Endothelial cell of hepatic sinusoid (primary cell): Measurements from ENCODE around the gene USF2.

Experiments
- in situ Hi-C: cut with HindIII; loops from 2 replicates; pipeline ENCODE4 v1.10.0; 2017; ENCODE audit warnings: low sequenced_read_pairs

Gene USF2

DNA sequence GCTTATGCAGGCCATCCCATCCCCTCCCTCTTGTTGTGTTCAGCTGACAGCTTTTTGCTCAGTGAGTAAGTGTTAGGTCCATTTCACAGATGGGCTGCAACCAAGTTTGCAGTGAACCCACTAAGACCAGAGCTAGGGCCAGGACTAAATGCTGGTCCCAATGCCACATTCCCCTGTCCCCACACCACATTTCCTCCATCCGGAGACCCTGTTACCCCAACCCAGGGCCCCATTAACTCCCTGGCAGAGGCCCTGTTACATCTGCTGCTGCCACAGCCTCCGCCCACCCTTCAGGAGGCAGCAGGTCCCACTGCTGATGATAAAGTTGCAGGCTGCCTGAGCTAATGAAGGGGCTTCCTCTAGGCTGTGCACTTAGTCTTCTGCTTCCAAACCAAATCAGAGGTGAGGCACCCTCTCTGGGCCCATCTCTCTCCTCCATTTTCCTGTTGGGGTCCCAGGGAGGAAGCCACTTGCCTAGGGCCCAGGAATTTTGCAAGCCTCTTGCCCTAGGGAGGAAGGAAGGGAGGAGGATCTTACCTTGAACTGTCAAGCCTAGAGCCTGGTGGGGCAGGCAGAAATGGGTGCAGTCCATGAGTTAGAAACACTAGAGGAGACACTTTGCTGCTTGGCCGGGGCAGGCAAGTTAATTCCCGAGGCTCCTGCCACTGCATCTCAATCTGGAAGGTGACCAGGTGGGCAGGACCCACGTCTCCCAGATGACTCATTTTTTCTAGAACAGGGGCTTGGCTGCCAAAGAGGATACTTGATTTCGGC, 3.4 kb upstream of the USF2 start:
- in situ Hi-C loops, result no loop called here

- in situ Hi-C loops, result no loop called here
Observed at GRCh38 chr19:35265900-35266519, 2.8 kb upstream of the USF2 start.

DNA sequence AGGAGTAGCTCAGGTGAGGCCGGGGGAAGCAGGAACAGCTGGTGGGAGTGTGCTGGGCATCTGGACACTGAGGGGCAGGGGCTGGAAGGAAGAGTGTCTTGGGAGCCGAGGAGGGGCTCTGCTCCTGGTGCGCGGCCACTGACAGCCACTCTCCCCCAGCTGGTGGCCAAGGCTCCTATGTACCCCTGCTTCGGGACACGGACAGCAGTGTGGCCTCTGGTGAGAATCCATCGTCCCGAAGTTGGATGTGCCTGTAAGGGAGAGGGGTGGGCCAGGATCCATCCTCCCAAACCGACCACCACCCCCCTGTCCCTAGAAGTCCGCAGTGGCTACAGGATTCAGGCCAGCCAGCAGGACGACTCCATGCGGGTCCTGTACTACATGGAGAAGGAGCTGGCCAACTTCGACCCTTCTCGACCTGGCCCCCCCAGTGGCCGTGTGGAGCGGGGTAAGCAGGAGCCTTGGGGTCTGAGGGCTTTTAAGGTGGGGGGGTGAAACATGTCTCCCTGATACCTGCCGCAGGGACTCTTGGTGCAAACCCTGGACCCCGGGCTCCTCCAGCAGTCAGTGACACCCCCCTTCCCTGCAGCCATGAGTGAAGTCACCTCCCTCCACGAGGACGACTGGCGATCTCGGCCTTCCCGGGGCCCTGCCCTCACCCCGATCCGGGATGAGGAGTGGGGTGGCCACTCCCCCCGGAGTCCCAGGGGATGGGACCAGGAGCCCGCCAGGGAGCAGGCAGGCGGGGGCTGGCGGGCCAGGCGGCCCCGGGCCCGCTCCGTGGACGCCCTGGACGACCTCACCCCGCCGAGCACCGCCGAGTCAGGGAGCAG, 2.0 kb upstream of the USF2 start:
- in situ Hi-C loops, result no loop called here

DNA sequence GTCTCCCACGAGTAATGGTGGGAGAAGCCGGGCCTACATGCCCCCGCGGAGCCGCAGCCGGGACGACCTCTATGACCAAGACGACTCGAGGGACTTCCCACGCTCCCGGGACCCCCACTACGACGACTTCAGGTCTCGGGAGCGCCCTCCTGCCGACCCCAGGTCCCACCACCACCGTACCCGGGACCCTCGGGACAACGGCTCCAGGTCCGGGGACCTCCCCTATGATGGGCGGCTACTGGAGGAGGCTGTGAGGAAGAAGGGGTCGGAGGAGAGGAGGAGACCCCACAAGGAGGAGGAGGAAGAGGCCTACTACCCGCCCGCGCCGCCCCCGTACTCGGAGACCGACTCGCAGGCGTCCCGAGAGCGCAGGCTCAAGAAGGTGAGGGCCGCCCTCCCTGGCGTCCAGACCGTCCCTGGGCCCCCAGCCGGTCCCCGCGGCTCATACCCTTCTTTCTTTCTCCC, 1.4 kb upstream of the USF2 start:
- in situ Hi-C loops, result no loop called here

DNA sequence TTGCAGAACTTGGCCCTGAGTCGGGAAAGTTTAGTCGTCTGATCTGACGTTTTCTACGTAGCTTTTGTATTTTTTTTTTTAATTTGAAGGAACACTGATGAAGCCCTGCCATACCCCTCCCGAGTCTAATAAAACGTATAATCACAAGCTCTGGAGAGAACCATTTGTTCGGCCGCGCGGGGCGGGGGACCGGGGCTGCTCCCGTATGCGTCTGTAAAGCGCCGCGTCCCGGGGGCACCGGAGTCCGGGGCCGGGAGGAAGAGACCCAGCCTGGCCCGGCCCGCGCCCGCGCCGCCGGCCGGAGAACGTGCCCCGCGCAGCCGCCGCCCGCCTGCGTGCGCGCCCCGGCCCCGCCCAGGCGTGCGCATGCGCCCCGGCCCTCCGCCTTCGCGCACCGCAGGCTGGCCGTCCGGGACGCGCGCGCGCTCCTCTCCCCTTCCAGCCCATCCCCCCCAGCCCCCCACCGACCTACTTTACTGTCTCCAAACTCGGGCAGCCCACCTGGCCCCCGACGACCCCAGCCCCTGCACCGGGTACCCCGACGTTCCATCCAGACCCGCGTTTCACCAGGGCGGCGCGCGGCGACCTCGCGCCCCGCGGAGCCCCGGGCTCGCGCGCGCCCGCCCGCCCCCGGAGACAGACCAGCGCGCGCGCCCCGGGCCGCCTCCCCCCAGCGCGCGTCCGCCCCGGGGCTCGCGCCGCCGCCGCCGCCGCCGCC, 785 bp upstream of the USF2 start:
- in situ Hi-C loops, result no loop called here

DNA sequence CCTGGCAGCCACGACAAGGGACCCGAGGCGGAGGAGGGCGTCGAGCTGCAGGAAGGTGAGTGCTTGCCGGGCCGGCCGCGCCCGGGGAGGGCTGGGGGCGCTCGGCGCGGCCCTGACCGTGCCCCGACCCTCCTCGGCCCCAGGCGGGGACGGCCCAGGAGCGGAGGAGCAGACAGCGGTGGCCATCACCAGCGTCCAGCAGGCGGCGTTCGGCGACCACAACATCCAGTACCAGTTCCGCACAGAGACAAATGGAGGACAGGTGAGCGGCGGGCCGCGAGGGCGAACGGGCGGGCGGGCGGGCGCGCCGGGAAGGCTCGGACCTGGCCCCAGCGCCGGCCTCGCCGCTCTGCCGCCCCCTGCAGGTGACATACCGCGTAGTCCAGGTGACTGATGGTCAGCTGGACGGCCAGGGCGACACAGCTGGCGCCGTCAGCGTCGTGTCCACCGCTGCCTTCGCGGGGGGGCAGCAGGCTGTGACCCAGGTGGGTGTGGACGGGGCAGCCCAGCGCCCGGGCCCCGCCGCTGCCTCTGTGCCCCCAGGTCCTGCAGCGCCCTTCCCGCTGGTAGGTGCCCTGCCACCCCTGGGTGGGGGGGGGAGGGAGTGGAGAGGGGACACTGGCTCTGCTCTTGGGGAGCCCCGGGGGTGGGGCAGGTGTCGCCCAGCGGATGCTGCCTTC, 816 bp downstream of the USF2 start:
- in situ Hi-C loops, result no loop called here

DNA sequence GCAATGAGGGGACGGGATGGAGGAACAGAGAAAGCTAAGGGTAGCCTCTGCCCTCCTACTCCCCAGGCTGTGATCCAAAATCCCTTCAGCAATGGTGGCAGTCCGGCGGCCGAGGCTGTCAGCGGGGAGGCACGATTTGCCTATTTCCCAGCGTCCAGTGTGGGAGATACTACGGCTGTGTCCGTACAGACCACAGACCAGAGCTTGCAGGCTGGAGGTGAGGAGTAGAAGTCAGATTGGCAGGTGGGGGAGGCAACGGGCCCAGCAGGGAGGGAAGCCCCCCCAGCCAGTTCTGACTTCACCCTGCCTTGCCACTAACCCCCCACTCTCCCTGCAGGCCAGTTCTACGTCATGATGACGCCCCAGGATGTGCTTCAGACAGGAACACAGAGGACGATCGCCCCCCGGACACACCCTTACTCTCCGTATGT, 1.6 kb downstream of the USF2 start:
- in situ Hi-C loops, result no loop called here

- in situ Hi-C loops, result no loop called here
Observed at GRCh38 chr19:35271546-35271945, 2.8 kb downstream of the USF2 start.

GRCh38 chr19:35272122-35272719, 3.5 kb downstream of the USF2 start:
- in situ Hi-C loops, result no loop called here

- in situ Hi-C loops, result no loop called here
Observed at GRCh38 chr19:35272954-35273649, 4.3 kb downstream of the USF2 start.

DNA sequence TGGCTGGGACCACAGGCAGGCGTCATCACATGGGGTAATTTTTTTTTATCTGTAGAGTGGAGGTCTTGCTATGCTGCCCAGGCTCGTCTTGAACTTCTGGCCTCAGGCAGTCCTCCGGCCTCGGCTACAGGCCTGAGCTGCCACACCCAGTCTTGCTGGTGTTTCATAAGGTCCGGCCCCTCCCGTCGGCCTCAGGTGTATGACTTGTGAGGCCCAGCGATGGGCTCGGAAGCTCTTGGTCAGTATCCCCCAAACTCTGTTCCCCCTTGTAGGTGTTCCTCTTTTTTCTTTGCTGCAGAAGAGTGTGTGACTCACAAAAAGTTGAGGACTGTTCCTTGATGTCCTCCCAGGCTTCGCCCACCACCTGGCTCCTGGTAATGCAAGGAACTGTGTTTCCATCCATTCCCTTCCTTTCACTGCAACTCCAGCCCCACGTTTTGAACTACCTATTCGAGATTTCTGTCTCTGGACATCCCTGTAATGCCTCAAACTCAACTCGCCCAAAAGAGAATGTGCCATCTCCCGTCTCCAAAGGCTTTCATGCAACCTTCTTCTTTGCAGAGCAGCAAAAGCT, 5.0 kb downstream of the USF2 start:
- in situ Hi-C loops, result no loop called here

DNA sequence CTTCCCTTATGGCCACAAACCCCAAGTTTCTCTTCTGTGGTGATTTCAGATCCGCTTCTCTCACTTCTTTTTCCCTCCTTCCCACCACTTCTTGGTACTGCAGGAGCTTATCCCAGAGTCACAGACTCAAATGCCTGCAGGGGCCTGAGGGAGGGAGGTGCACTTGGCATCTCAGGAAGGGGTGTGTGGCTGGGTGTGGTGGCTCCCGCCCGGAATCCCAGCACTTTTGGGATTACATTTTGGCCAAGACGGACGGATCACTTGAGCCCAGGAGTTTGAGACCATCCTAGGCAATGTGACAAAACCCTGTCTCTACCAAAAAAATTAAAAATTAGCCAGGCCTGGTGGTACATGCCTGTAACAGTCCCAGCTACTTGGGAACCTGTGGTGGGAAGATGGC, 5.6 kb downstream of the USF2 start:
- in situ Hi-C loops, result no loop called here

DNA sequence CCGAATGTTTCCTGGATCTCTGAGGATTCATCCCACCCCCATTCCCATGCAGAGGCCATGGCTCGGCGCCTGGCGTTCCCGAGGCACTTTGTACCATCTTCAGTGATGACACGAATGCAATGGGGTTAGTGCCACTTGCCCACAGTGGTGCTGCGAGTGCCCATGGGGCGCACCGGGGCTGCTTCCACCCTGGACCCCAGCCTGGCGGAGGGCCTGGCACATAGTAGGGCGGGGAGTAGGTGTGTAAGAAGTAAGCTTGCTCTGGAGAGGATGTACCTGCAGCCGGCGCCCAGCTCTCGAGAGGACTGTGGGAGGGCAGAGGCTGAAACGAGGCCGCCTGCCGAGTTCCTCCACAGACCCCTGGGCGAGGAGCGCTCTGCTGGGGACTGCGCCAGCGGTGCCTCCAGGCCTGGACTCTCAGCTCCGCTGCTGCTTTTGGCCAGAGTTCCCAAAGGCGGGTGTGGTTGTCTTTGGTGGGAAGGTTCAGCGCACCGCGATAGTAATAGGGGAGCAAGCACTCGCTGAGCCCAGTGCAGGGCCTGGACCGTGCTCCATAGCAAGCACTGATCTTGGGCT, 8.0 kb downstream of the USF2 start:
- in situ Hi-C loops, result loop anchor here (25.0 kb wide), 1 partner anchor 161 kb away; the partner anchor contains the start of gene FFAR2

GRCh38 chr19:35278578-35279284, 10.0 kb downstream of the USF2 start:
- in situ Hi-C loops, result loop anchor here (25.0 kb wide), 1 partner anchor 159 kb away; the partner anchor contains the start of gene FFAR2

DNA sequence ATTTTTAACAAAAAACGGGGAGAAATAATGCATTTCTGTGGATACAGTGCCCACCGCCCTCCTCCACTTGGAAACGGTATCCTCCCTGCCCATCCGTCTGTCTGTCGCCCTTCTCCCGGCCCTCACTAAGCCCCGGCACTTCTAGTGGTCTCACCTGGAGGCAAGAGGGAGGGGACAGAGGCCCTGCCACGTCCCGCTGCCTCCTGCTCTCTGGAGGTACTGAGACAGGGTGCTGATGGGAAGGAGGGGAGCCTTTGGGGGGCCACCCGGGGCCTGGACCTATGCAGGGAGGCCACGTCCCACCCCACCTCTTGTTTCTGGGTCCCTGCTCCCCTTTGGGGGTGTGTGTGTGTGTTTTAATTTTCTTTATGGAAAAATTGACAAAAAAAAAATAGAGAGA, 10.6 kb downstream of the USF2 start:
- in situ Hi-C loops, result loop anchor here (25.0 kb wide), 1 partner anchor 158 kb away; the partner anchor contains the start of gene FFAR2

DNA sequence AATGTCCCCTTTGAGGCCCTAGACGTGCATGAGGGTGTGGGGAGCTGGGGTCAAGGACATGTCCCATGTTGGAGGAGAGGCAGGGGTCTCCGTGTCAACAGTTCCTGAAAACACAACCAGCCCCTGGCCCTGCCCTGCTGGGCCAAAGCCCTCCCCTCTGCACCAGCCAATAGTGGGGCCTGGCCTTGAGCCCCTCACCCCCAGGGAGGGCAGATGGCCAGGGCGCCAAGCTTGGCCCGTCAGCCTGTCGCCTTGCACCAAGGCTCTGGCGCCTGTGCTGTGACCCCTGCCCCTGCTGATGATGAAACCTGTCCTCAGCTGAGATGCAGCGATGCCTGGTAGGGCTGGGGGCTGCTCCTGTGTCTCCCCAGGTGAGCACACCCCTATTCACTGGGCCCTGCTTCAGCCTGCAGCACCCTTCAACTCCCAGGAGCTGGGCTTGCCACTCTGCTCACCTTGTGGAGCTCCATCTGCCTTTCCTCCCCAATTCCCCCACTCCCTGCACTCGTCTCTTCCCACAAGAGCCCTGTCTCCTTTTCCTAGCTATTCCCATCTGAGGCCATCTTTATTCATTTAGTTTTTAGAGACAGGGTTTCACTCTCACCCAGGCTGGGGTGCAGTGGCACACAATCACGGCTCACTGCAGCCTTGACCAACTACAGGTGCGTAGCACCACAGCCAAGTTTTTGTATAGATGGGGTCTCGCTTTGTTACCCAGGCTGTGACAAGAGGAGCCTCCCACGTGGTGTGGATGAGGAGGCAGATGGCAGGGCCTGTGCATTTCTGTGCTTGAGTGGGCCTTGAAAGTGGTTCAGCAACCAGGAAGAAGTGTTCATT, 11.4 kb downstream of the USF2 start:
- in situ Hi-C loops, result loop anchor here (5.0 to 25.0 kb wide), 3 partner anchors 38 to 157 kb away; partner anchors contain the start of gene FFAR2

- in situ Hi-C loops, result loop anchor here (5.0 to 25.0 kb wide), 3 partner anchors 39 to 156 kb away; partner anchors contain the start of gene FFAR2
Observed at GRCh38 chr19:35281303-35281702, 12.5 kb downstream of the USF2 start.
